Measurements from ENCODE around the gene FOLH1. TPM values are rescaled to one million over a fixed set of nuclear protein-coding genes. Genes with fewer than 3 reads are reported as not detected.
"Not testable (repeated sequence)": the region's sequence is repeated elsewhere in the genome, so short reads cannot be mapped to it uniquely, and the experiment has no call there.

FOLH1 gene
- total RNA-seq, 1 donor from 2014 or later: not detected

- no peak for DNase-seq (ENCODE audit: low spot score in 2 of 2, unreplicated experiment in 2 of 2)
- no peak overlapping the region for H3K27ac Mint-ChIP-seq
- no peak for TF ChIP-seq CTCF (IDR thresholded peaks at IDR 0.05; ENCODE audit: unreplicated experiment)
- H3K27me3 Mint-ChIP-seq (ENCODE audit: low read depth): no peaks in the 10 kb centered on the region
- no peak overlapping the region for H3K4me3 Mint-ChIP-seq
- H3K36me3 Mint-ChIP-seq: no peaks in the 10 kb centered on the region
- no peaks in the 10 kb centered on the region for H3K4me1 Mint-ChIP-seq
- peaks cover 39% of the 10 kb centered on the region for H3K9me3 Mint-ChIP-seq
Observed at GRCh38 chr11:49221112-49221511, 12.7 kb upstream of the FOLH1 start.

GRCh38 chr11:49213026-49213560 lies 4.7 kb upstream of the FOLH1 start:
- Mint-ChIP-seq H3K36me3 (no peaks in the 10 kb centered on the region), H3K4me1 (no peaks in the 10 kb centered on the region), H3K27me3 (ENCODE audit: low read depth) (no peaks in the 10 kb centered on the region), H3K9me3 (peaks cover 53% of the 10 kb centered on the region), H3K27ac (no peak overlapping the region), H3K4me3 (no peak overlapping the region)
- TF ChIP-seq CTCF (IDR thresholded peaks at IDR 0.05; ENCODE audit: unreplicated experiment): no peak
- DNase-seq (ENCODE audit: low spot score in 2 of 2, unreplicated experiment in 2 of 2): no peak

- not testable (repeated sequence) for H3K27ac Mint-ChIP-seq; H3K27me3 Mint-ChIP-seq (ENCODE audit: low read depth); DNase-seq (ENCODE audit: low spot score in 2 of 2, unreplicated experiment in 2 of 2); H3K36me3 Mint-ChIP-seq; H3K4me3 Mint-ChIP-seq; H3K4me1 Mint-ChIP-seq
- peaks cover 43% of the 10 kb centered on the region for H3K9me3 Mint-ChIP-seq
Observed at GRCh38 chr11:49206999-49207398, 1.4 kb downstream of the FOLH1 start.

- Mint-ChIP-seq H3K9me3 (peaks cover 30% of the 10 kb centered on the region), H3K27ac (no peak overlapping the region), H3K36me3 (no peaks in the 10 kb centered on the region), H3K27me3 (ENCODE audit: low read depth) (no peaks in the 10 kb centered on the region), H3K4me3 (no peak overlapping the region), H3K4me1 (no peaks in the 10 kb centered on the region)
- TF ChIP-seq CTCF (IDR thresholded peaks at IDR 0.05; ENCODE audit: unreplicated experiment): no peak
- DNase-seq (ENCODE audit: low spot score in 2 of 2, unreplicated experiment in 2 of 2): no peak
Observed at GRCh38 chr11:49202287-49202976, 6.0 kb downstream of the FOLH1 start.

GRCh38 chr11:49196775-49197174 lies 11.6 kb downstream of the FOLH1 start:
- peaks cover 23% of the 10 kb centered on the region for H3K9me3 Mint-ChIP-seq
- H3K4me1 Mint-ChIP-seq; H3K4me3 Mint-ChIP-seq; H3K27ac Mint-ChIP-seq; H3K36me3 Mint-ChIP-seq; H3K27me3 Mint-ChIP-seq (ENCODE audit: low read depth); DNase-seq (ENCODE audit: low spot score in 2 of 2, unreplicated experiment in 2 of 2): not testable (repeated sequence)

GRCh38 chr11:49196002-49196401 lies 12.4 kb downstream of the FOLH1 start:
- H3K36me3 Mint-ChIP-seq; H3K4me1 Mint-ChIP-seq; H3K27ac Mint-ChIP-seq; H3K27me3 Mint-ChIP-seq (ENCODE audit: low read depth); H3K4me3 Mint-ChIP-seq; DNase-seq (ENCODE audit: low spot score in 2 of 2, unreplicated experiment in 2 of 2): not testable (repeated sequence)
- peaks cover 29% of the 10 kb centered on the region for H3K9me3 Mint-ChIP-seq

- not testable (repeated sequence) for H3K27ac Mint-ChIP-seq; H3K4me3 Mint-ChIP-seq; H3K36me3 Mint-ChIP-seq; DNase-seq (ENCODE audit: low spot score in 2 of 2, unreplicated experiment in 2 of 2); H3K4me1 Mint-ChIP-seq; H3K27me3 Mint-ChIP-seq (ENCODE audit: low read depth)
- peaks cover 35% of the 10 kb centered on the region for H3K9me3 Mint-ChIP-seq
Observed at GRCh38 chr11:49190287-49190686, 18.1 kb downstream of the FOLH1 start.

GRCh38 chr11:49186225-49186624 lies 22.2 kb downstream of the FOLH1 start:
- not testable (repeated sequence) for H3K36me3 Mint-ChIP-seq; H3K27me3 Mint-ChIP-seq (ENCODE audit: low read depth)
- peaks cover 39% of the 10 kb centered on the region for H3K9me3 Mint-ChIP-seq

GRCh38 chr11:49185597-49185996 lies 22.8 kb downstream of the FOLH1 start:
- not testable (repeated sequence) for H3K36me3 Mint-ChIP-seq; H3K4me3 Mint-ChIP-seq; H3K27me3 Mint-ChIP-seq (ENCODE audit: low read depth); DNase-seq (ENCODE audit: low spot score in 2 of 2, unreplicated experiment in 2 of 2); H3K4me1 Mint-ChIP-seq; H3K27ac Mint-ChIP-seq
- peaks cover 34% of the 10 kb centered on the region for H3K9me3 Mint-ChIP-seq

More at GRCh38 chr11:49186225-49186624, 22.2 kb downstream of the FOLH1 start:
- not testable (repeated sequence) for H3K4me3 Mint-ChIP-seq; DNase-seq (ENCODE audit: low spot score in 2 of 2, unreplicated experiment in 2 of 2); H3K27ac Mint-ChIP-seq; H3K4me1 Mint-ChIP-seq

- H3K27me3 Mint-ChIP-seq (ENCODE audit: low read depth); H3K27ac Mint-ChIP-seq; H3K36me3 Mint-ChIP-seq; DNase-seq (ENCODE audit: low spot score in 2 of 2, unreplicated experiment in 2 of 2); H3K4me3 Mint-ChIP-seq; H3K4me1 Mint-ChIP-seq: not testable (repeated sequence)
- peaks cover 41% of the 10 kb centered on the region for H3K9me3 Mint-ChIP-seq
Observed at GRCh38 chr11:49184756-49185155, 23.6 kb downstream of the FOLH1 start.

GRCh38 chr11:49177936-49178335 lies 30.5 kb downstream of the FOLH1 start:
- DNase-seq (ENCODE audit: low spot score in 2 of 2, unreplicated experiment in 2 of 2); H3K27ac Mint-ChIP-seq; H3K27me3 Mint-ChIP-seq (ENCODE audit: low read depth); H3K36me3 Mint-ChIP-seq; H3K4me1 Mint-ChIP-seq; H3K4me3 Mint-ChIP-seq: not testable (repeated sequence)
- H3K9me3 Mint-ChIP-seq: peaks cover 48% of the 10 kb centered on the region

Data from mesothelial cell of epicardium (in vitro differentiated cells).